Mesenchymal stem cell (in vitro differentiated cells and primary cell): ENCODE data around the gene CELSR2.

Experiments used
- DNase-seq: peaks from one replicate; pipeline ENCODE4 v3.0.0-alpha.2; 2013
- H2AFZ ChIP-seq: one replicate; pipeline ENCODE4 v1.6.1; 2013; ENCODE audit warnings: low read depth, mild to moderate bottlenecking, control low read depth, inconsistent platforms, low read length, moderate library complexity
- H2AK5ac ChIP-seq: 2 replicates; pipeline ENCODE4 v1.6.1; 2013; ENCODE audit warnings: low read length, moderate library complexity, mild to moderate bottlenecking, inconsistent platforms; ENCODE audit not compliant: severe bottlenecking
- H2BK120ac ChIP-seq: one replicate; pipeline ENCODE4 v1.6.1; 2013; ENCODE audit warnings: low read depth, mild to moderate bottlenecking, inconsistent platforms, low read length, moderate library complexity
- H2BK12ac ChIP-seq, 2 experiments: one replicate each; pipeline ENCODE4 v1.6.1; 2013; ENCODE audit warnings: inconsistent platforms in 2 of 2, low read length in 2 of 2, mild to moderate bottlenecking in 2 of 2, moderate library complexity in 2 of 2, control low read depth in 1 of 2
- H2BK15ac ChIP-seq: one replicate; pipeline ENCODE4 v1.6.1; 2013; ENCODE audit warnings: mild to moderate bottlenecking, low read depth, inconsistent platforms; ENCODE audit not compliant: poor library complexity, severe bottlenecking
- H2BK5ac ChIP-seq: 2 replicates; pipeline ENCODE4 v1.6.1; 2013; ENCODE audit warnings: low read depth, mild to moderate bottlenecking, low read length, control low read depth, inconsistent platforms; ENCODE audit not compliant: poor library complexity, severe bottlenecking
- H3K14ac ChIP-seq, 2 experiments: one replicate each; pipeline ENCODE4 v1.6.1; 2013; ENCODE audit warnings: inconsistent platforms in 2 of 2, low read length in 2 of 2, control low read depth in 1 of 2, mild to moderate bottlenecking in 1 of 2, moderate library complexity in 1 of 2
- H3K18ac ChIP-seq, 2 experiments: one replicate each; pipeline ENCODE4 v1.6.1; 2013; ENCODE audit warnings: inconsistent platforms in 2 of 2, low read length in 2 of 2, control low read depth in 1 of 2, low read depth in 1 of 2, mild to moderate bottlenecking in 1 of 2
- H3K23ac ChIP-seq, 2 experiments: one replicate each; pipeline ENCODE4 v1.6.1; 2013; ENCODE audit warnings: inconsistent platforms in 2 of 2, low read length in 2 of 2, mild to moderate bottlenecking in 2 of 2, moderate library complexity in 2 of 2, control low read depth in 1 of 2
- H3K27ac ChIP-seq: 2 replicates; pipeline ENCODE4 v1.5.1; 2013; ENCODE audit warnings: mild to moderate bottlenecking, moderate library complexity, low read length, control low read depth, inconsistent platforms; ENCODE audit not compliant: poor library complexity, severe bottlenecking
- H3K27me3 ChIP-seq, 2 experiments: 2 replicates each; pipeline versions ENCODE4 v1.6.1 to v1.7.0; 2013; ENCODE audit warnings: low read length in 2 of 2, mild to moderate bottlenecking in 2 of 2, moderate library complexity in 2 of 2, control low read depth in 1 of 2, inconsistent platforms in 1 of 2; ENCODE audit not compliant: control insufficient read depth in 1 of 2, insufficient read depth in 1 of 2
- H3K36me3 ChIP-seq, 2 experiments: 2 replicates each; pipeline versions ENCODE4 v1.6.1 to v1.7.0; 2013; ENCODE audit warnings: low read length in 2 of 2, control low read depth in 1 of 2, inconsistent platforms in 1 of 2, low read depth in 1 of 2, mild to moderate bottlenecking in 1 of 2; ENCODE audit not compliant: insufficient read depth in 2 of 2, control insufficient read depth in 1 of 2
- H3K4ac ChIP-seq, 2 experiments: one replicate each; pipeline ENCODE4 v1.6.1; 2013; ENCODE audit warnings: inconsistent platforms in 2 of 2, low read length in 2 of 2, mild to moderate bottlenecking in 2 of 2, moderate library complexity in 2 of 2, control low read depth in 1 of 2, low read depth in 1 of 2
- H3K4me1 ChIP-seq: 2 replicates; pipeline ENCODE4 v1.6.1; 2013; ENCODE audit warnings: low read depth, low read length, control low read depth; ENCODE audit not compliant: control insufficient read depth, insufficient read depth
- H3K4me2 ChIP-seq: 2 replicates; pipeline ENCODE4 v1.6.1; 2013; ENCODE audit warnings: low read length, mild to moderate bottlenecking, inconsistent platforms; ENCODE audit not compliant: poor library complexity, severe bottlenecking
- H3K4me3 ChIP-seq, 2 experiments: 2 replicates each; pipeline versions ENCODE4 v1.5.1 to v1.7.0; 2013; ENCODE audit warnings: low read length in 2 of 2, mild to moderate bottlenecking in 2 of 2, control low read depth in 1 of 2, low read depth in 1 of 2; ENCODE audit not compliant: insufficient read depth in 1 of 2
- H3K79me1 ChIP-seq: replicated peaks from 2 replicates; pipeline ENCODE4 v1.6.1; 2013; ENCODE audit warnings: mild to moderate bottlenecking, control low read depth, low read length, inconsistent platforms; ENCODE audit not compliant: poor library complexity, severe bottlenecking
- H3K9ac ChIP-seq: 2 replicates; pipeline ENCODE4 v1.7.0; 2013; ENCODE audit warnings: mild to moderate bottlenecking, low read length, moderate library complexity
- H3K9me3 ChIP-seq: 2 replicates; pipeline ENCODE4 v1.7.0; 2013; ENCODE audit warnings: mild to moderate bottlenecking, low read length; ENCODE audit not compliant: control insufficient read depth
- H4K8ac ChIP-seq: one replicate; pipeline ENCODE4 v1.6.1; 2013; ENCODE audit warnings: inconsistent platforms, mild to moderate bottlenecking, low read length, moderate library complexity
- H4K91ac ChIP-seq: one replicate; pipeline ENCODE4 v1.6.1; 2013; ENCODE audit warnings: mild to moderate bottlenecking, low read length, inconsistent platforms
- WGBS: methylation state at CpG from one replicate; pipeline ENCODE4 v1.1.7; 2013; ENCODE audit warnings: mixed read lengths; 5-methylcytosine and 5-hydroxymethylcytosine counted together

The CELSR2 gene

DNA sequence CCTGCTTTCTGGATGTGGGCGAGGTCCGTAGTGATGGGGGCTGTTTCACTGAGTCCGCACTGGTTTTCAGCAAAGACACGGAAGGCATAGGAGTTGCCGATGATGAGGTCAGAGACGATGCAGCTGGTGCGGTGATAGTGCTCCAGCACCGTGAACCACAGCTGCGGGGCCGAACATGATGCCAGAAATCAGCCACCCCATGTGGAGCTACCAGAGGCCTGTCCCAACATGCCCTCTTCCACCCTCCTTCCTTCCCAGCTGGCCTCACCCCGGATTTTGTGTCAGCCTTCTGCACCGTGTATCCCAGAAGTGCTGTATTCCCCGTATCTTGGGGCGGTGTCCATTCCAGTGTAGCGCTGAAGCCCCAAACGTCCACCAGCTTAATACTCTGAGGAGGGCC, 47.4 kb downstream of the CELSR2 start:
- H3K36me3 ChIP-seq = no peaks in the 10 kb centered on the region
- peaks cover 17% of the 10 kb centered on the region for H3K4me1 ChIP-seq
- H3K27me3 ChIP-seq = peaks cover 0 to 10% of the 10 kb centered on the region in 2 experiments
- H3K23ac ChIP-seq = peak overlapping the region in 1 of 2 experiments; percentile 38
- no peak overlapping the region for H2BK120ac ChIP-seq
- no peaks in the 10 kb centered on the region for H3K9me3 ChIP-seq
- H2AFZ ChIP-seq = no peak overlapping the region
- H3K4me2 ChIP-seq = no peak overlapping the region
- H3K18ac ChIP-seq = peak overlapping the region; percentile 29 to 44
- H3K14ac ChIP-seq = no peak overlapping the region
- no peak overlapping the region for H4K8ac ChIP-seq
- H4K91ac ChIP-seq = peak overlapping the region; percentile 5
- H2AK5ac ChIP-seq = peak overlapping the region; percentile 17
- H2BK12ac ChIP-seq = peak overlapping the region; percentile 15 to 40
- no peak overlapping the region for H2BK15ac ChIP-seq
- DNase-seq = no peak
- H3K79me1 ChIP-seq = no peaks in the 10 kb centered on the region
- H3K9ac ChIP-seq = no peak overlapping the region
- no peak overlapping the region for H3K4me3 ChIP-seq
- H3K4ac ChIP-seq = no peak overlapping the region
- H3K27ac ChIP-seq = no peak overlapping the region
- H2BK5ac ChIP-seq = no peak overlapping the region
- WGBS = 97% methylated on average over 16 of the region's 16 CpGs

DNA sequence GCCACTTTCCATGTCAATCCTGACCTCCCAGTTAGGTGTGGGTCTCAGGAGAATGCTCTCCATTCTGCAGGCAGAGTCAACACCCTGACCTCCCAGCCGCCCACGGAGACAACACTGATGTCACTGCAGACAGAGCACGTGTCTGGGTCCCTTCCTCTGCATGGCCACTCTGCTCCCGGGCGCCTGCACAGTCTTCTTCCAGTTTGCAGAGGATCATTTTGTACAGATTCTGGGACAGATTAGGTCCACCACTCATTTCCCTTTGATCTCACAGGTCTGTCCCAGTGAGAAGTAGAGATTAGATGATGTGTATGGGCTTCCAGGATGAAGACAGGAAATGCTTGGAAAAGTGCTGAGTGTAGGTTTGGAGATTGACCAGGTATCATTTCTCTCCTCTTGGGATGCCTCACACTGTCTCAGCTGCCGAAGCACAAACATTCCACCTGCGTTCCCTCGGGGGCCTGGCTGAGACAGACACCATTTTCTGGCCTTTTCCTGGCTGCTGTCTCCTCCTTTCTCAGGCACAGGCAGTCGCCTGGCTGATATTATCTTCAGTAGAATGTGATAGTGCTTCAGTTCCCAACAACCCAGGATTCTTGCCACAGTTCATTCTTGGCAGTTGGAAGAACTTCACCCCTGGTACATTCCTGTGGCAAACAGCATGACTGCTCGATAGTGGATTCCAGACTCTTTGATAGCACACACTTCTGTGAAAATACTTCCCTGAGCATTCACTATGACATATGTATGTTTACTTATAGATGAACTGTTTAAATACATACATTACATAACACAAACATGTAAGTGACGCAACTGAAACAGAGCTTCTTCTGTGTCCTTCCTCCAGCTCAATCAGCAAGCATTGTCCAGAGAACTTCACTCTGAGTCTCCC, 49.6 kb downstream of the CELSR2 start:
- H4K8ac ChIP-seq = peak overlapping the region; percentile 45
- peaks cover 0 to 16% of the 10 kb centered on the region in 2 experiments for H3K27me3 ChIP-seq
- peak overlapping the region in 1 of 2 experiments; percentile 85 for H3K18ac ChIP-seq
- no peak overlapping the region for H2AK5ac ChIP-seq
- peak overlapping the region; percentile 77 for H2BK120ac ChIP-seq
- peak overlapping the region in 1 of 2 experiments; percentile 94 for H3K4ac ChIP-seq
- H3K14ac ChIP-seq = no peak overlapping the region
- no peak overlapping the region for H2AFZ ChIP-seq
- no peak overlapping the region for H2BK5ac ChIP-seq
- no peaks in the 10 kb centered on the region for H3K9me3 ChIP-seq
- no peaks in the 10 kb centered on the region for H3K36me3 ChIP-seq
- peak; percentile 89 for DNase-seq
- 52% methylated on average over 11 of the region's 11 CpGs for WGBS
- no peak overlapping the region for H3K23ac ChIP-seq
- H2BK12ac ChIP-seq = peak overlapping the region; percentile 14 to 90
- H3K27ac ChIP-seq = peak overlapping the region; percentile 46
- H4K91ac ChIP-seq = peak overlapping the region; percentile 64
- peaks cover 17% of the 10 kb centered on the region for H3K4me1 ChIP-seq
- peak overlapping the region; percentile 38 for H3K9ac ChIP-seq
- peak overlapping the region in 1 of 2 experiments; percentile 16 for H3K4me3 ChIP-seq
- H3K79me1 ChIP-seq = no peaks in the 10 kb centered on the region
- no peak overlapping the region for H3K4me2 ChIP-seq
- peak overlapping the region; percentile 29 for H2BK15ac ChIP-seq

DNA sequence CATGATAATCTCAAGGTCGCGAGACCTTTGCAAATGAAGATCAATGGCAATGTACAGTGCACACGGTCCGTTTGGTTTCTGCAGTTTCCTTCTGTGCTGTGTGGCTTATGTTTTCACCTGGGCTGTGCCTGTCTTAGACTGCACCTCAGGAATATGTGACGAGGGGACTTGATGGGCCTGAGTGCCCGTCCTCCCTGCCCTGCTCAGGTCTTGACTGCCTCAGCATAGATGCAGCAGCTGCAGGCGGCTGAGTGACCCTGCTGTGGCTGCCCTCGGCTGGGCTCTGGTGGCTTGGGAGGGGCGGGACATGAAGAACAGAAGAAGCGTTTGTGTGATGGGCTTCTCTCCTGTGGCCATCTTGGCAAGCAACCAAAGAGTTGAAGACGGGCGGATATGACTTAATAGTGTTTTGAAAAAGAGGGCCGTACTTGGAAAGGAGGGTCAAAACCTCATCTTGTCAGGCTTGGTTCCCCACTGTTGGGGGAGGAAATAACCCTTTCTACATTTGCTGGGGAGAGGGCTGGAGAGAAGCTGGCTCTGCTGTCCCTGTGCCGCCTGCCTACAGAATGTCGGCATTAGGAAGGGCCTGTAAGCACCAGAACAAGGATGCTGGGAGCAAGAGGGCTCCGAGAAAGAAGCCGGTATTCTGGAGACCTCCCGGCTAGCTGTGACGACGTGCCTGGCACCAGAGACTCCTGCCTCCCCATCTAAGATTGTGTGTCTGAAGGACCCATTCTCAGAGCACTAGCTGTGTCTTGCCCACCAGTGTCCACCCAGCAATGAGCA, 50.4 kb downstream of the CELSR2 start:
- peak; percentile 28 for DNase-seq
- H3K36me3 ChIP-seq = no peaks in the 10 kb centered on the region
- H3K18ac ChIP-seq = peak overlapping the region; percentile 74 to 88
- no peaks in the 10 kb centered on the region for H3K9me3 ChIP-seq
- peaks cover 0 to 22% of the 10 kb centered on the region in 2 experiments for H3K27me3 ChIP-seq
- H3K9ac ChIP-seq = no peak overlapping the region
- H3K4me3 ChIP-seq = peak overlapping the region in 1 of 2 experiments; percentile 16
- peak overlapping the region in 1 of 2 experiments; percentile 77 for H3K4ac ChIP-seq
- H2BK120ac ChIP-seq = no peak overlapping the region
- peak overlapping the region; percentile 10 for H3K27ac ChIP-seq
- peak overlapping the region; percentile 87 for H4K91ac ChIP-seq
- peak overlapping the region; percentile 49 for H2AK5ac ChIP-seq
- 90% methylated on average over 20 of the region's 20 CpGs for WGBS
- H3K23ac ChIP-seq = no peak overlapping the region
- H2AFZ ChIP-seq = no peak overlapping the region
- H3K14ac ChIP-seq = peak overlapping the region in 1 of 2 experiments; percentile 56
- no peak overlapping the region for H3K4me2 ChIP-seq
- H2BK15ac ChIP-seq = peak overlapping the region; percentile 60
- peak overlapping the region; percentile 54 for H4K8ac ChIP-seq
- H3K4me1 ChIP-seq = peaks cover 17% of the 10 kb centered on the region
- no peaks in the 10 kb centered on the region for H3K79me1 ChIP-seq
- H2BK5ac ChIP-seq = no peak overlapping the region
- peak overlapping the region; percentile 85 to 90 for H2BK12ac ChIP-seq
